ENCODE measurements around the gene NR1D1. TPM values are rescaled to one million over a fixed set of nuclear protein-coding genes. Genes with fewer than 3 reads are reported as not detected.

Gene NR1D1
- total and polyA plus RNA-seq, 2 of the 13 experiments (the other 11 are each of a cell fraction or from before 2014, with no cell fraction given) = 2.1 to 2.7 TPM

- TF ChIP-seq ATF1 (CRISPR knock-in tag; IDR thresholded peaks at IDR 0.05) = no peak
- TF ChIP-seq ZNF724P (CRISPR knock-in tag; IDR thresholded peaks at IDR 0.05; ENCODE audit: borderline replicate concordance) = no peak; the same call in 1 of the 2 replicates
- 0 out of 2 replicates have a peak, but pooled peaks have one; percentile 25 for TF ChIP-seq KDM1A (CRISPR knock-in tag; IDR thresholded peaks at IDR 0.05)
- peak; percentile 60; the same call in 1 of the 2 replicates for TF ChIP-seq KDM5A (IDR thresholded peaks at IDR 0.05; ENCODE audit: borderline replicate concordance, low read length)
- TF ChIP-seq POLR2AphosphoS2 (IDR thresholded peaks at IDR 0.05; ENCODE audit: low read depth, low read length) = no peak
- peak; percentile 62 for TF ChIP-seq PTBP1 (IDR thresholded peaks at IDR 0.05; ENCODE audit: low read depth, low read length, poor library complexity, severe bottlenecking)
- peak; percentile 40; the same call in 1 of the 2 replicates for TF ChIP-seq ZSCAN20 (CRISPR knock-in tag; IDR thresholded peaks at IDR 0.05; ENCODE audit: borderline replicate concordance)
- no peak; the same call in 1 of the 2 replicates for TF ChIP-seq AKAP8 (CRISPR knock-in tag; IDR thresholded peaks at IDR 0.05)
- no peak for TF ChIP-seq ZNF672 (CRISPR knock-in tag; IDR thresholded peaks at IDR 0.05)
- TF ChIP-seq ZNF235 (CRISPR knock-in tag; IDR thresholded peaks at IDR 0.05; ENCODE audit: borderline replicate concordance) = no peak
- peak; percentile 43; the same call in 1 of the 2 replicates for TF ChIP-seq ZFP37 (CRISPR knock-in tag; IDR thresholded peaks at IDR 0.05; ENCODE audit: borderline replicate concordance)
- TF ChIP-seq HNRNPK (IDR thresholded peaks at IDR 0.05; ENCODE audit: low read depth, low read length, poor library complexity, severe bottlenecking) = no peak
- TF ChIP-seq, protein P1, sequence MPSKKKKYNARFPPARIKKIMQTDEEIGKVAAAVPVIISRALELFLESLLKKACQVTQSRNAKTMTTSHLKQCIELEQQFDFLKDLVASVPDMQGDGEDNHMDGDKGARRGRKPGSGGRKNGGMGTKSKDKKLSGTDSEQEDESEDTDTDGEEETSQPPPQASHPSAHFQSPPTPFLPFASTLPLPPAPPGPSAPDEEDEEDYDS (CRISPR knock-in tag; IDR thresholded peaks at IDR 0.05) = no peak; the same call in 1 of the 2 replicates
- TF ChIP-seq THAP8 (CRISPR knock-in tag; IDR thresholded peaks at IDR 0.05; ENCODE audit: borderline replicate concordance) = no peak
- no peak for TF ChIP-seq ZNF143 (CRISPR knock-in tag; IDR thresholded peaks at IDR 0.05)
- TF ChIP-seq ZSCAN21 (CRISPR knock-in tag; IDR thresholded peaks at IDR 0.05; ENCODE audit: borderline replicate concordance) = no peak
- no peak for TF ChIP-seq ARHGAP35 (CRISPR knock-in tag; IDR thresholded peaks at IDR 0.05; ENCODE audit: borderline replicate concordance)
- TF ChIP-seq NFE2L2 (IDR thresholded peaks at IDR 0.05; ENCODE audit: low read length) = 0 out of 2 replicates have a peak, but pooled peaks have one; percentile 2
- TF ChIP-seq ZNF282 (IDR thresholded peaks at IDR 0.05; ENCODE audit: partially characterized antibody) = no peak
- no peak for TF ChIP-seq ZNF720 (CRISPR knock-in tag; IDR thresholded peaks at IDR 0.05)
- TF ChIP-seq NR2F2 (IDR thresholded peaks at IDR 0.05; ENCODE audit: borderline replicate concordance, low read depth) = no peak
- TF ChIP-seq, protein P2, sequence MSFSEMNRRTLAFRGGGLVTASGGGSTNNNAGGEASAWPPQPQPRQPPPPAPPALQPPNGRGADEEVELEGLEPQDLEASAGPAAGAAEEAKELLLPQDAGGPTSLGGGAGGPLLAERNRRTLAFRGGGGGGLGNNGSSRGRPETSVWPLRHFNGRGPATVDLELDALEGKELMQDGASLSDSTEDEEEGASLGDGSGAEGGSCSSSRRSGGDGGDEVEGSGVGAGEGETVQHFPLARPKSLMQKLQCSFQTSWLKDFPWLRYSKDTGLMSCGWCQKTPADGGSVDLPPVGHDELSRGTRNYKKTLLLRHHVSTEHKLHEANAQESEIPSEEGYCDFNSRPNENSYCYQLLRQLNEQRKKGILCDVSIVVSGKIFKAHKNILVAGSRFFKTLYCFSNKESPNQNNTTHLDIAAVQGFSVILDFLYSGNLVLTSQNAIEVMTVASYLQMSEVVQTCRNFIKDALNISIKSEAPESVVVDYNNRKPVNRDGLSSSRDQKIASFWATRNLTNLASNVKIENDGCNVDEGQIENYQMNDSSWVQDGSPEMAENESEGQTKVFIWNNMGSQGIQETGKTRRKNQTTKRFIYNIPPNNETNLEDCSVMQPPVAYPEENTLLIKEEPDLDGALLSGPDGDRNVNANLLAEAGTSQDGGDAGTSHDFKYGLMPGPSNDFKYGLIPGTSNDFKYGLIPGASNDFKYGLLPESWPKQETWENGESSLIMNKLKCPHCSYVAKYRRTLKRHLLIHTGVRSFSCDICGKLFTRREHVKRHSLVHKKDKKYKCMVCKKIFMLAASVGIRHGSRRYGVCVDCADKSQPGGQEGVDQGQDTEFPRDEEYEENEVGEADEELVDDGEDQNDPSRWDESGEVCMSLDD (CRISPR knock-in tag; IDR thresholded peaks at IDR 0.05; ENCODE audit: borderline replicate concordance) = 0 out of 2 replicates have a peak, but pooled peaks have one; percentile 30
- TF ChIP-seq ZNF766 (CRISPR knock-in tag; IDR thresholded peaks at IDR 0.05; ENCODE audit: borderline replicate concordance) = peak; percentile 76; the same call in 1 of the 2 replicates
- TF ChIP-seq ETV5 (CRISPR knock-in tag; IDR thresholded peaks at IDR 0.05; ENCODE audit: borderline replicate concordance) = no peak; the same call in 1 of the 2 replicates
- no peak for TF ChIP-seq ZNF101 (CRISPR knock-in tag; IDR thresholded peaks at IDR 0.05; ENCODE audit: borderline replicate concordance, low read depth)
- no peak for TF ChIP-seq ZBTB8A (CRISPR knock-in tag; IDR thresholded peaks at IDR 0.05; ENCODE audit: borderline replicate concordance, low read depth)
- TF ChIP-seq EED (CRISPR knock-in tag; IDR thresholded peaks at IDR 0.05) = no peak
- no peak for TF ChIP-seq ZNF747 (CRISPR knock-in tag; IDR thresholded peaks at IDR 0.05; ENCODE audit: borderline replicate concordance)
Observed at GRCh38 chr17:40139566-40140058, 39.2 kb upstream of the NR1D1 start (continued).
